Breast epithelium (tissue), 3 donors: ENCODE measurements around the gene AMPH.

ENCODE experiments used
- CTCF ChIP-seq, 3 donors: fragments of 450-650 bp; IDR thresholded peaks; one replicate each; pipeline ENCODE4 v1.5.1; 2016 to 2017; ENCODE audit warnings: antibody characterized with exemption in 3 of 3, mild to moderate bottlenecking in 3 of 3, moderate library complexity in 3 of 3
- POLR2AphosphoS5 ChIP-seq, 3 donors: sonication (generic); formaldehyde crosslinking; IDR thresholded peaks; one replicate each; pipeline ENCODE4 v1.6.1; 2017; ENCODE audit warnings: antibody characterized with exemption in 3 of 3

DNA sequence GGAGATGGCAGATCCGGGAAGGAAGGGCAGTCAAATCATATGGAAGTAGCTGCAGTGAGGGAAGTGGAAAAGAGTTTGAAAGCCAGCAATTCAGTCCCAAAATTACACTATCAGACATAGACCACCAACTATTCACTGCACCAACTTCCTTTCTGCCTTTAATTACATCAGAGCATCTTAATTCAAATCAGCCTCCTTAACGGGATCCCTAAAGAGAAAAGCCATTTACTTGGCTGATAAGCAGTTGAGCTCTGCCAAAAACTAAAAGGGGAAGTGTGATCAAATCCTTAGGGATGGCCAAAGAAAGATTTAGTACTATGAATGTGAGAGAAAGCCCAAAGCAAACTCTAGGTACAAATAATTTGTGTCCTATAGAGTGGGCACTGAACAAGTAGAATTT, 110.4 kb downstream of the AMPH start:
- TF ChIP-seq POLR2AphosphoS5 (IDR thresholded peaks at IDR 0.05) (no peak), CTCF (IDR thresholded peaks at IDR 0.05) (no peak)
